SH-SY5Y (cell line): ENCODE measurements around the gene PDE4B.

ENCODE experiments used
- GATA2 ChIP-seq: IDR thresholded peaks from 2 replicates; pipeline ENCODE4 v1.6.1; 2011; ENCODE audit warnings: mild to moderate bottlenecking, low read depth, low read length
- GATA3 ChIP-seq: IDR thresholded peaks from 2 replicates; pipeline ENCODE4 v1.6.1; 2011; ENCODE audit warnings: low read depth, mild to moderate bottlenecking, low read length, moderate library complexity

DNA sequence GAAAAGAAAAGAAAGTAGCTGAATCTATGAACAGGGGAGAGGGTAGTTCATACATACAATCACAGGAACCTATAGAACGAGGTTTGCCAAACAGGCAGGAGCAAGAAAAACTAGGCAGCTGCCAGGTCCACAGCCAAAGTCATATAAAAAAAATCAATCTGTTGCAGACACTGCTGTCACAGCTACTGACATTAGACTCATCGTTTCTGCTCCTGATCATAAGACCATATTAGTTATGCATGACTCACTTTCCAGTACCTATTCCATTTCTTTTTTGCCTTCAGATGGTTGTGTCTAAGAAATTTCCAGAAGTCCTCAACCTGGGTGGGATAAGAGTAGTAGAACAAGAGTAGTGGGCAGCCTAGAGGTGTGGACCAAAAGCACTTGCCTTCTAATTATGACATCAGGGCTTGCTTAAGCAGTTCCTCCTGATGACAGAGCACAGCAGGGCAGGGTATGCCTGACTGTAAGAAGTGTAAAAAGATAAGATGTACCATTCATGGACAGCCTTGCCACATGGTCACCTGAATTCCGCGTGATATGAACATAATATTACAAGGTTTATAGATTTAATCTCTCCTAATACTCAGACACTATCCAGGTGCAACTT is 418.0 kb downstream of the PDE4B start:
- TF ChIP-seq GATA2 = no peak
- TF ChIP-seq GATA3 = no peak
